Stimulated activated CD4-positive, alpha-beta T cell treated with anti-CD3 and anti-CD28 coated beads, Interleukin-4, amount 100 ng/mL, for 48 hours (primary cell): ENCODE results near the gene EIF3A.

Experiments
- DNase-seq, 2 donors: peaks; one replicate each; pipeline ENCODE4 v3.0.0-alpha.2; 2020; ENCODE audit warnings: low read depth in 2 of 2

Gene EIF3A

DNA sequence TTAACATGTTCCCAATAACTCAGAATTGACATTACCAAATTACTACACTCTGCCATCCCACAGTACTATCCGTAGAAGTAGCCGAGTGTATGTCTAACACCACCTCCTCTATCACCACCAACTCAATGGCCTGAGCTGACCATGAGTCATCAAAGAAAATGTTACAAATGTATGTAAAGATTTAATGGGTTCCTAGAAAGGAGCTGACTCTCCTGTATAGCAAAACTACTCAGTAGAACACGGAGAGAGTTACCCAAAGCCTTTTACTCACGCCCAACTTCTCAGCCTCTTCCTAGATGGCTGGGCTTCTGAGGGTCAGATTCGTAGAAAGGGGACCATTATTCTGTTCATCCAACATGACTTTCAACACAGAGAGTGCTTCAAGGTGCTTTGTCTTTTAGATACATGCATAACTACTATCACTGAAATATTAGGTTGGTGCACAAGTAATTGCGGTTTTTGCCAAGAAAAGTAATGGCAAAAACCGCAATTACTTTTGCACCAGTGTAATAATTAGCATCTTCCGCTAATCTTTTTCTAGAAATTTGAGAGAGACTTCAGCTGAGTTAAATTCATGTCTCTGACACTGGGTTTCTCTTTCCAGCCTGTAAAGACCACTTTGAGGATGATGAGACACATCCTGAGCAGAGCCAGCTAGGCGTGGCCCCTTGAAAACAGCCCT lies 75.1 kb downstream of the EIF3A start:
- no peak for DNase-seq

GRCh38 chr10:119003572-119004289 lies 76.9 kb downstream of the EIF3A start:
- DNase-seq, result no peak

DNA sequence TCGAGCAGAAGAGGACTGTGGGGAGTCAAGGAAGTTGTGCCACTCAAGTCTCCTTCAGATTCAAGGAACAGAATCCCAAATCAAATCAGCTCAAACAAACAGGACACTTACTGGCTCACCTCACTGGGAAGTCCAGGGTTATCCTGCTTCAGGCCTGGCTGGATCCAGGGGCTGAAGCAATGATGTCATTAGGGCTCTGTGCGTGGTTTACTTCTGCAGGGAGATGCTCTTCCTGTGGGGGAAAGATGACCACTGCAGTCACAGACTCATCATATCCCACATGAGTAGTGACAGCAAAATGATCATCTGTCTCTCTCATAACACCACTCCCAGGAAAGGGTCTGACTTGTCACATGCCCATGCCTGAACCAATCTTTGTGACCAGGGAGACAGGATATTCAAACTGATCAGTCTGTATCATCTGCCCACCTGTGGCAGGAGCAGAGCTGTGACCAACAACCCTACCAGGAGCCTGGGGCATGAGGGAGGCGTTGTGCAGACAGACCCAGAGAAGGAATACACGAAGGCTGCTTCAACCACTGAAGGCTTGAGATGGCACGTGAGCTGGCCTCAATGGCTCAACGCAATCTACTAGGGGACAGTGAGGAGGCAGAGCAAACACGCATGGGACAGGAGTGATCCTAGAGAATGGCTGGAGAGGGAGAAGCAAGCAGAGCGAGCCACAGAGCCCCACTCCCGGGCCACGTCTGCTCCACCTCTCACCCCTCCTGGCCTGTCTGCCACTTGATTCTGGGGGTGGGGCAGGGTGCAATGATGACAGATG lies 78.7 kb downstream of the EIF3A start:
- DNase-seq, result no peak

DNA sequence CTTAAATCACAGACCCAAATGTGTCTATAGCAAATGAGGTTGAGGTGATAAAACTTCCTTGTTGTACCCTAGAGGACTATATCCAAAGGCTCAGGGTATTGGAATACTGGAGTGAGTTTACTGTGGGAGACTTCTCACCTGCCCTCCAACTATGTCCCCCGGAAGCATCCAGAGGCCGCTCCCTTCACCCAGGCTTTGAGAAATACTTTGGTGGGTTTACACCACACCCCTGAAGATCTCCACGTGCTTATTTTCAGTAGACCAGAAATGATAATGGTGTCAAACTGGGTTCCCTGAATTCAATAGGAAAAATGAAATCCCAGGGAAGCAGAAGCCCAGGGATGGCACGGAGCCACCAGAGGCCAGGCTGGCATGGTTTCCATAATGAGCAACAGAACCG lies 82.4 kb downstream of the EIF3A start:
- DNase-seq, result no peak

DNA sequence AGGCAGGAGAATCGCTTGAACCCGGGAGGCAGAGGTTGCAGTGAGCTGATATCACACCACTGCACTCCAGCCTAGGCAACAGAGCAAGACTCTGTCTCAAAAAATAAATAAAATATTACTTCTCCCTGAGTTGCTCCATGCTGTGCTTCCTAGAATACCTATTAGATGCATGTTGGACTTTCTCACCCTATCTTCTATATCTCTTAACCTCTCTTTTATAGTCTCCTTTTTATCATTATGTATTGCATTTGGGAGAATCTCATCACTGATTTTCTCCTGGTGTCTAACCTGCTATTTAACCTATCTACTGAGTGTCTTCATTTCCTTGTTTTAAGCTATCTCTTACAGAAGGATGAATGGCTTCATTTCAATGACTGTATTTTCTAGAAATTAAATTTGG lies 83.2 kb downstream of the EIF3A start:
- no peak for DNase-seq

DNA sequence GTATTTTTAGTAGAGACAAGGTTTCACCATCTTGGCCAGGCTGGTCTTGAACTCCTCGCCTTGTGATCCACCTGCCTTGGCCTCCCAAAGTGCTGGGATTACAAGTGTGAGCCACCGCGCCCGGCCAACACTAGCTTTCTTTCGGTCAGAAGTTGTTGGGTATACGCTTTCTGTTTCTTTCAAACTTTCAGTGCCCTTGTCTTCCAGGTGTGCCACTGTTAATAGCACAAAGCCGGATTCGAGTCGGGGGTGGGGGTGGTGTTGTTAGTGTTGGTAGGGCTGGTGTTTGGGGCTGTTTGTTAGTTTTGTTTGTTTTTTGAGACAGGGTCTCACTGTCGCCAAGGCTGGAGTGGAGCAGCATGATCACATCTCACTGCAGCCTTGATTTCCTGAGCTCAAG lies 84.9 kb downstream of the EIF3A start:
- DNase-seq, result no peak

DNA sequence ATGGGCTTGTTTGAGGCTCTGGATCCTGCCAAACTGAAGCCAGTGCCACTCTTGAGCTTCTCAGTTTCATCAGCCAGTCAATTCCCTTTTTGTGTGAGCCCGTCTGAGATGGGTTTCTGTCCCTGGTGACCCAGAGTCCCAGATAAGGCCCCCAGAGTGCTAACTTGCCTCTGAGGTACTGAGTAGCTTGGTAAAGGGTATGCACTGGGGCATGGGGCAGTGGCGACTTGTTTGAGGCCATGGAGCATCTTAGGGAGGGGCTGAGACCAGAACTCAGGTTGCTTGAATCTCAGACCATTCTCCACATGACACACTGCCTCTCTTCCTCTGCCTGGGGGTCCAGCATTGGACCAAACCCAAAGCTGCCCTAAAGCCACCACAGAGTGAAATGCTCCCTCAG lies 86.3 kb downstream of the EIF3A start:
- DNase-seq, result no peak

- no peak for DNase-seq
Observed at GRCh38 chr10:118993214-118993613, 87.4 kb downstream of the EIF3A start.

DNA sequence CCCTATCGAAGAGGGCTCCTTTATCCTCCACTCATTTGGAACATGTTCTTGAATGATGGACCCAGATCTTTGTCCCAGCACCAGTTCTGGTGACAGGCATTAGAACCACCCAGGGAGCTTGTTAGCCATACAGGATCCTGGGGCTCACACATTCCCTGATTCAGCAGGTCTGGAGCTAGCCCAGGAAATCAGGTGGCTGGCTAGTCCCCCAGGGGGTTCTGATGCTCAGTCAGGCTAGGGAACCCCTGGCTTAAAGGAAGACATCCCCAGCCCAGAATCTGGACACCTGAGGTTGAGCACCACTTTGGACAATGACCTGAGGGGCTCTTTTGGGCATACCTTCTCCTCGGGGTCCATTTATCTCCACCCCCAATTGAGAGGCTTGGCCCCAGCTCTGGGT lies 88.1 kb downstream of the EIF3A start:
- DNase-seq, result no peak

DNA sequence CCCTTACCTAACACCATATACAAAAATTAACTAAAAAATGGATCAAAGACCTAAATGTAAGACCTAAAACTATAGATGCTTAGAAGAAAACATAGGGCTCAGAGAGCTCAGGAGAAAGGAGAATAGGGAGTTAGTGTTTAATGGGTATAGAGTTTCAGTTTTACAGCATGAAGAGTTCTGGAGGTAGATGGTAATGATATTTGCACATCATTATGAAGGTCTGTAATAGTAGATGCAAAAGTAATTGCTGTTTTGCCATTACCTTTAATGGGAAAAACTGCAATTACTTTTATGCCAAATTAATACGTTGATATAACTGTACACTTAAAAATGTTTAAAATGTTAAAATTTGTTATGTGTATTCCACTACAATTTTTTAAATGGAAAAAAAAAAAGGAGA lies 90.3 kb downstream of the EIF3A start:
- no peak for DNase-seq

DNA sequence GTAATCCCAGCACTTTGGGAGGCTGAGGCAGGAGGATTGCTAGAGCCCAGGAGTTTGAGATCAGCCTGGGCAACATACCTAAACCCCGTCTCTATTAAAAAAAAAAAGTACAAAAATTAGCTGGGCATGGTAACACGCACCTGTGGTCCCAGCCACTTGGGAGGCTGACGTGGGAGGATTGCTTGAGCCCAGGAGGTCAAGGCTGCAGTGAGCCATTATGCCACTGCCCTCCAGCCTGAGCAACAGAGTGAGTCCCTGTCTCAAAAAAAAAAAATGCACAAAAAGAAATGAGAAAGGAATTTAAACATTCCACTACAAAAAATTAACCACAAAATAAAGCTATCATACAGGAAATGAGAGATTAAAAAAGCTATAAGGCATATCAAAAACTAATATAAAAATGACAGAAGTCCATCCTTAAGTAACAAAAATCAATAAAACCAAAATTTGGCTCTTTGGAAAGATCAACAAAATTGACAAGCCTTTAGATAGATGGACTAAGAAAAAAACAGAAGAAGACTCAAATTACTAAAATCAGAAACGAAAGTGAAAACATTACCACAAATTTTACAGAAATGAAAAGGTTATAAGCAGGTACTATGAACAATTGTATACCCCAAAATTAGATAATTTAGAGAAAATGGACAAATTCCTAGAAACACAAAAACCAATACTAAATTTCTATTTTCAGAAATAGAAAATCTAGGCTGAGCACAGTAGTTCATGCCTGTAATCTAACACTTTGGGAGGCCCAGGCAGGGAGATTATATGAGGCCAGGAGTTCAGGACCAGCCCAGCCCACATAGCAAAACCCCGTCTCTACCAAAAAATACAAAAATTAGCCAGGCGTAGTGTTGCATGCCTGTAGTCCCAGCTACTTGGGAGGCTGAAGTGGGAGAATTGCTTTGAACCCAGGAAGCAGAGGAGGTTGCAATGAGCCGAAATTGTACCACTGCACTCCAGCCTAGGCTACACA lies 93.5 kb downstream of the EIF3A start:
- DNase-seq, result no peak

- no peak for DNase-seq
Observed at GRCh38 chr10:118985576-118985975, 95.0 kb downstream of the EIF3A start.
